GM12872 (cell line): ENCODE data around the gene PUS1.

Source experiments
- TF ChIP-seq, protein P1 (sequence below): IDR thresholded peaks from 3 replicates; pipeline ENCODE4 v1.5.1; 2011; ENCODE audit warnings: low read depth, mild to moderate bottlenecking, low read length, moderate library complexity; ENCODE audit not compliant: insufficient read depth

PUS1 gene

DNA sequence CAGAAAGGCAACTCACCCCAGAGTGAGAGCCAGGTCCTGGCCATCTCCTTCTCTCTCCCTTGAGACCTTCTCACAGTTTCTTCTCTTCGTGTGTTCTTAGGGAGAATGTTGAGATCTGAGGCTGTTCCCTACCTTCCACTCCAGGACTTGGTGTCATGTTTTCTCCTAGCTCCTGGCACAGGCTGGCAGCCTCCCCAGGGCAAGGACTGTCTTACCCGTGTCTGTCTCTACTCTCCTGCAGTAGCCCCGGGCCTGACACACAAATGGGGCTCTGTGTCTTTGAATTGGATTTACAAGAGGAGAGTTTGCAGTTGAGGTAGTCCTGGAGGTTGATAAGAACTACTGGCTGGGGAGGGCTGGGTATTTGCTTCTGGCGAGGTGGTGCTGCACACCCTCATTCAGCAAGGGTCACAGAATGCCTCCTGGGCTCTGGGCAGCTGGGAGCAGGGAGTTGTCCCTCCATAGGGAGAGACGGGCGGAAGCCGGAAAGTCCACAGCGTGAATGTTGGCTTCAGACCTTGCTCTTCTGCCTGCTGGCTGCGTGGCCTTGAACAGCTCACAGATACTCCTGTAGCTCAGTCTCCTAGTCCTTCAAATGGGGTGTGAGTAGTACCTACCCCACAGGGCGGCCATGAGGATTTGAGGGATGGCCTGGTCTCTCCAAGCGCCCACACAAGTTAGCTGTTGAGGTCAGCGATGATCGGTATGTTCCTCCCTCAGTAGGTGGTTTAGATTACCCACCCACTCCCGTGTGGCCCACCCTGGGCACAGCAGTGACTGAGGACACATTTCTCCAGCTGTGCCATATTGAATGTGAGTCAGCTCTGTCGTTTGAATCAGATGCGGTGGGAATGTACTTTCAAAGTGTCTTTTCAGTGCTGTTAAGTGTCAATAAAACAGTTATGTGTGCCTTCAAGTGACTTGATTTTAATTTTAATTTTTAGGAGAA is 30.8 kb downstream of the PUS1 start:
- TF ChIP-seq, protein P1, sequence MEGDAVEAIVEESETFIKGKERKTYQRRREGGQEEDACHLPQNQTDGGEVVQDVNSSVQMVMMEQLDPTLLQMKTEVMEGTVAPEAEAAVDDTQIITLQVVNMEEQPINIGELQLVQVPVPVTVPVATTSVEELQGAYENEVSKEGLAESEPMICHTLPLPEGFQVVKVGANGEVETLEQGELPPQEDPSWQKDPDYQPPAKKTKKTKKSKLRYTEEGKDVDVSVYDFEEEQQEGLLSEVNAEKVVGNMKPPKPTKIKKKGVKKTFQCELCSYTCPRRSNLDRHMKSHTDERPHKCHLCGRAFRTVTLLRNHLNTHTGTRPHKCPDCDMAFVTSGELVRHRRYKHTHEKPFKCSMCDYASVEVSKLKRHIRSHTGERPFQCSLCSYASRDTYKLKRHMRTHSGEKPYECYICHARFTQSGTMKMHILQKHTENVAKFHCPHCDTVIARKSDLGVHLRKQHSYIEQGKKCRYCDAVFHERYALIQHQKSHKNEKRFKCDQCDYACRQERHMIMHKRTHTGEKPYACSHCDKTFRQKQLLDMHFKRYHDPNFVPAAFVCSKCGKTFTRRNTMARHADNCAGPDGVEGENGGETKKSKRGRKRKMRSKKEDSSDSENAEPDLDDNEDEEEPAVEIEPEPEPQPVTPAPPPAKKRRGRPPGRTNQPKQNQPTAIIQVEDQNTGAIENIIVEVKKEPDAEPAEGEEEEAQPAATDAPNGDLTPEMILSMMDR = no peak

DNA sequence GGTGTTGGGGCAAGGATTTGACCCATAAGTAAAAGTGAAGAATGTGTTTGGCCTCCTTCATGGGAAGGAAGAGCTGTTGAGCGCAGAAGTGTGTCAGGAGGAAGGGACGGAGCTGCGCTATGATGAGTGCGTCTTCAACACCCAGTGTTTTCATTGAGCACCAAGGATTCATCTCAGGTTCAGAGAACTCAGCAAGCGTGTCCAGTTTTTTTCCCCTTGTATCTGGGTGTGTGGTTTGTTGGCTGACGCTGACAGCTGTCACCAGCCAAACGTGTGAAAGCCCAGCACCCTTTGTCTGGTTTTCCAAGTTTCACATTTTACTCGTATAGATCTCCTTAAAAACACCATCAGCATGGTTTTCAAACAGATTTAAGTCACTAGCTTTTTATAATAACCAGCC is 33.0 kb downstream of the PUS1 start:
- TF ChIP-seq, protein P1 = no peak

DNA sequence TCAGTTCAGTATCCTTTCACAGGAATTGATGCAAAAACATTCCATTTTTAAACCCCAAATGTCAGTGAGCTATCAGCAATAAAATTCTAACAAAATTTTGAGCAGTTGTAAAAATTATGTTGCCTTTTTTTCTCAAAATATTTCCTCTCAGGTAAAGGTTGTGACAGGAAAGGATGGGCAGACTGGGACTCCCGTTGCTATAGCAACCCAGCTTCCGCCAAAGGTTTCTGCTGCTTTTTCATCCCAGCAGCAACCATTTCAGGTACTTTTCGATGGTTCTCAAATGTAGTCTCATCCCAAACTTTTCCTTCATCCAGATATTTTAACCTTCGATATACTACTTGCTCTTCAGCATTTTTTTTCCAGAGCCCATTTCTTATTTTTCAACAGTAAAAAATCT is 34.3 kb downstream of the PUS1 start:
- TF ChIP-seq, protein P1 = no peak

DNA sequence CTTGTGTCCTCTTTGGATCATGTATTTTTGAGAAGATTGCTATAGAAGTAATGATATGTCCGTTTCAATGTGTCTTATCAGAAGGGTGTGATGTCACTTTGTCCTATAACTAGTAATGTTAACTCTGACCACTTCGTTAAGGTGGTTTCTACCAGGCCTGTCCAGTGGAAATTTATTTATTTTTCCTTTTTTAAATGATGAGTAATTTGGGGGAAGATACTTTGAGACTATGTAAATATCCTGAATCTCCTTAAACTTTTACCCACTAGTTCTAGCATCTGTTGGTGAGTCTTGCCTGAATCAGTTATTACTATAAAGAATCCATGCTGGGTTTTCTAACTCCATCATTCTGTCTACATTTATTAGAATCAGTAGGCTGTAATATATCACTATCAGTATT is 36.0 kb downstream of the PUS1 start:
- TF ChIP-seq, protein P1 = no peak

DNA sequence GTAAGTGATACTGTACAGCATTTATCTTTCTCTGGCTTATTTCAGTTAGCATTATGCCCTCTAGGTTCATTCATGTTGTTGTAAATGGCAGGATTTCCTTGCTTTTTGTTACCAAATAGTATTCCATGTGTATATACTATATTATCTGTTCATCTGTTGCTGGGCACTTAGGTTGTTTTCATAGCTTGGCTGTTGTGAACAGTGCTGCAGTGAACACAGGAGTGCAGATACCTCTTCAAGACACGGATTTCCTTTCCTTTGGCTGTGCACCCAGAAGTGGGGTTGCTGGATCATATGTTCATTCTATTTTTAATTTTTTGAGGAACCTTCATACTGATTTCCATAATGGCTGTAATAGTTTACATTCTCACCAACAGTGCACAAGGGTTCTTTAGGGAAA is 42.1 kb downstream of the PUS1 start:
- TF ChIP-seq, protein P1 = no peak

DNA sequence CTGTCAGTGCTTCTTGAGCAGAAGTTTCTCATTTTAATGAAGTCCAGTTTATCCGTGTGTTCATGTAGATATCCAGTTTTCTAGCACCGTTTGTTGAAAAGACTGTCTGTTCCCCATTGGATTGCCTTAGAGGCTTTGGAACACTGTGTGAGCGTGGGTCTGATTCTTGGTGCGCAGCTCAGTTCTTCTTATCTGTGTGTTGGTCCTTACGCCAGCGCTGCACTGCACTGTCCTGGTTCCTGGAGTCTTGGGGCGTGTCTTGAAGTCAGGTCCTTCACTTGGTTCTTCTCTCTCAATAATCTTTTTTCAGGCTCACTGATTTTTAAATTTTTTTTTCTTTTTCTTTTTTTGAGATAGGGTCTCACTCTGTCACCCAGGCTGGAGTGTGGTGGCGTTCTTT is 46.2 kb downstream of the PUS1 start:
- TF ChIP-seq, protein P1 = no peak

DNA sequence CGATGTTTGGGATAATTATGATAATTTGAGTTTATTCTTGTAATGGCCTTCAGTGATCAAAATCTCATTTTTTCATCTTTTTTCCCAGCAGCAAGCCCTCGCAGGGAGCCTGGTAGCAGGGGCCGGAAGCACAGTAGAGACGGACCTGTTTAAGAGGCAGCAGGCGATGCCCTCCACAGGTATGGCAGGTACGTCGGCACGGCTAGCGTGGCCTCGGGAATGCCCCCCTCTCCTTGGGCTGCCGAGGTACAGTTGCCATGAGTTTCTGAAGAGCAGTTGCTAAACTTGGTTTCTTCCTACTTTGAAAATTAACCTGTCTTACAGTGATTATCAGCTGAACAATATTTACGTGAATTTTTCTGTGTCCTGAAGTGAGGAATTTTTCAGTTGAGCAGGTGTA is 50.5 kb downstream of the PUS1 start:
- TF ChIP-seq, protein P1 = no peak
